HL-60 (cell line): ENCODE measurements around the gene IFT80.
"Not testable (repeated sequence)": the region's sequence is repeated elsewhere in the genome, so short reads cannot be mapped to it uniquely, and the experiment has no call there.

ENCODE experiments used
- DNase-seq, 2 experiments: peaks; one replicate each; pipeline ENCODE4 v3.0.0-alpha.2; 2010 to 2020; ENCODE audit warnings: low read depth in 1 of 2, low spot score in 1 of 2
- H3K27ac ChIP-seq: fragments of 250-450 bp; sonication (Bioruptor Pico); replicated peaks from 2 replicates; pipeline ENCODE4 v1.5.1; 2020; ENCODE audit warnings: mild to moderate bottlenecking, moderate library complexity
- H3K27me3 ChIP-seq: fragments of 250-450 bp; sonication (Bioruptor Pico); 2 replicates; pipeline ENCODE4 v1.5.1; 2021; ENCODE audit warnings: mild to moderate bottlenecking, moderate library complexity; ENCODE audit not compliant: insufficient read depth, poor library complexity, severe bottlenecking
- H3K4me3 ChIP-seq: replicated peaks from 2 replicates; pipeline ENCODE4 v1.5.1; 2011; ENCODE audit warnings: mild to moderate bottlenecking, control low read depth, low read length; ENCODE audit not compliant: insufficient read depth
- CTCF ChIP-seq: IDR thresholded peaks from one replicate; pipeline ENCODE4 v1.5.1; 2011; ENCODE audit warnings: low read length, control low read depth, inconsistent platforms; ENCODE audit not compliant: insufficient read depth
- GABPA ChIP-seq: IDR thresholded peaks from 2 replicates; pipeline ENCODE4 v1.6.1; 2012; ENCODE audit warnings: low read depth
- POLR2AphosphoS5 ChIP-seq: IDR thresholded peaks from 2 replicates; pipeline ENCODE4 v1.6.1; 2012; ENCODE audit warnings: low read depth
- REST ChIP-seq: IDR thresholded peaks from 2 replicates; pipeline ENCODE4 v1.6.1; 2012; ENCODE audit warnings: low read depth; ENCODE audit not compliant: insufficient replicate concordance
- SPI1 ChIP-seq: IDR thresholded peaks from 2 replicates; pipeline ENCODE4 v1.6.1; 2012; ENCODE audit warnings: low read depth, mild to moderate bottlenecking, borderline replicate concordance

IFT80 gene

GRCh38 chr3:160365869-160366522 is 33.0 kb downstream of the IFT80 start:
- Histone ChIP-seq H3K27ac (no peak overlapping the region), H3K27me3 (no peaks in the 10 kb centered on the region), H3K4me3 (no peak overlapping the region)
- TF ChIP-seq SPI1 (no peak), GABPA (no peak), REST (no peak), POLR2AphosphoS5 (no peak)
- DNase-seq: no peak

GRCh38 chr3:160362896-160363295 is 36.1 kb downstream of the IFT80 start:
- H3K27me3 ChIP-seq, H3K27ac ChIP-seq, H3K4me3 ChIP-seq, DNase-seq: not testable (repeated sequence)
- peak; percentile 55; the same call in 1 of the 2 replicates for TF ChIP-seq SPI1

DNA sequence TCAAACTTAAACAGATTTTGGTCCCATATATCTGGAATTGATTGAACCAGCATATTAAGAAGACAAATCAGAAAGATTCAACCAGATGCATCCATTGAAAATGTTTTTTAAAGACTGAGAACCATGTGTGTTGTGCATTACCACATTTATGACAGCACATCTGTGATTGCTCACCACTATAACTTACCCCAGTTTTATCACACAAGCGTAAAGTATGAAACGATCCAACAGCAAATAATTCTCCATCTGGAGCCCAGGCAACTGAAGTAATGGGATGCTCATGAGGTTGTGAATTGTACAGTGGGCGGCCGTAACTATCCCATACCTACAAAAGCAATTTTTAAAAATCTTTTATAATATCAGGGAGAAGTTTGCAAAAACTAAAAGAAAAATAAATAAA is 43.2 kb downstream of the IFT80 start:
- H3K4me3 ChIP-seq: no peak overlapping the region
- TF ChIP-seq GABPA (no peak), POLR2AphosphoS5 (no peak), CTCF (no peak), SPI1 (no peak), REST (no peak)
- H3K27me3 ChIP-seq: no peaks in the 10 kb centered on the region
- no peak for DNase-seq
- H3K27ac ChIP-seq: no peak overlapping the region

DNA sequence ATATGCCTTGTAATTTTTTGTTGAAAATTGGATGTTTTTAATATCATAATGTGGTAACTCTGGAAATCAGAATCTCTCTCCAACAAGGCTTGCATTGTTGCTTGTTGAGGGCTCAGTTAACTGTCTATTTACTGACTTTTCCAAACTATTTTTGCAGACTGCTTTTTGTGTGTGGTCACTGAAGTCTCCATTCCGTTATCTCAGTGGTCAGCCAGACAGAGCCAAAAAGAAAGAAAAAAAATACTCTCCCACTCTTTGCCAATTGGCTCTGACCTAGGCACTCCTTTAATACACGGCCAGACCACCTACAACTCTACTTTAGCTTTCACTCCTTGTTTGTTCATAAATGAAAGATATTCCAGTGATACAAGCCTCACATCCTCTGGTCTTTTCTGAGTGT is 52.5 kb downstream of the IFT80 start:
- Histone ChIP-seq H3K27me3 (no peaks in the 10 kb centered on the region), H3K27ac (no peak overlapping the region)
- TF ChIP-seq GABPA (no peak), REST (no peak), POLR2AphosphoS5 (no peak), SPI1 (no peak), CTCF (no peak)

More for the DNA sequence above, 52.5 kb downstream of the IFT80 start:
- DNase-seq: no peak
- no peak overlapping the region for H3K4me3 ChIP-seq
